ENCODE measurements around the gene TERB1.
A peak's percentile ranks its signal among the peaks of the same experiment; 100 is the strongest.

TERB1 gene

GRCh38 chr16:66741950-66742808, 59.2 kb downstream of the TERB1 start:
- DNase-seq: no peak

GRCh38 chr16:66741169-66741900, 60.0 kb downstream of the TERB1 start:
- no peak for DNase-seq

GRCh38 chr16:66740533-66740932, 60.9 kb downstream of the TERB1 start:
- no peak for DNase-seq

GRCh38 chr16:66740010-66740409, 61.4 kb downstream of the TERB1 start:
- DNase-seq: peak in 1 of 2 experiments; percentile 13

- no peak for DNase-seq
Measured at GRCh38 chr16:66735891-66736290, 65.5 kb downstream of the TERB1 start.

GRCh38 chr16:66731101-66731500, 70.3 kb downstream of the TERB1 start:
- DNase-seq: no peak

- no peak for DNase-seq
Measured at GRCh38 chr16:66728804-66729203, 72.6 kb downstream of the TERB1 start.

GRCh38 chr16:66728117-66728787, 73.1 kb downstream of the TERB1 start:
- DNase-seq: no peak

GRCh38 chr16:66720766-66721165, 80.6 kb downstream of the TERB1 start:
- DNase-seq: no peak

GRCh38 chr16:66719246-66719645, 82.1 kb downstream of the TERB1 start:
- DNase-seq: no peak

- DNase-seq: no peak
Measured at GRCh38 chr16:66717776-66718175, 83.6 kb downstream of the TERB1 start.

- DNase-seq: no peak
Measured at GRCh38 chr16:66717112-66717675, 84.2 kb downstream of the TERB1 start.

GRCh38 chr16:66714654-66715307, 86.6 kb downstream of the TERB1 start:
- no peak for DNase-seq

- DNase-seq: no peak
Measured at GRCh38 chr16:66714062-66714461, 87.3 kb downstream of the TERB1 start.

GRCh38 chr16:66713076-66713475, 88.3 kb downstream of the TERB1 start:
- no peak for DNase-seq

- DNase-seq: no peak
Measured at GRCh38 chr16:66712512-66712911, 88.9 kb downstream of the TERB1 start.

GRCh38 chr16:66711581-66711980, 89.8 kb downstream of the TERB1 start:
- DNase-seq: no peak

GRCh38 chr16:66706506-66706880, 94.9 kb downstream of the TERB1 start:
- no peak for DNase-seq

GRCh38 chr16:66705790-66706505, 95.4 kb downstream of the TERB1 start:
- no peak for DNase-seq

Data from stimulated activated CD4-positive, alpha-beta T cell treated with anti-CD3 and anti-CD28 coated beads, Interleukin-4, amount 100 ng/mL, for 4 hours (primary cell).